Thyroid gland (tissue), 4 donors: ENCODE data around the gene IFT43.

Source experiments
- POLR2A ChIP-seq, 2 donors: fragments of 450-650 bp; IDR thresholded peaks; one replicate each; pipeline ENCODE4 v1.6.1; 2017; ENCODE audit warnings: antibody characterized with exemption in 2 of 2, mild to moderate bottlenecking in 2 of 2, moderate library complexity in 1 of 2
- TF ChIP-seq, protein P1 (sequence below), 6 experiments: fragments of 200-600 bp in 3 of 6; fragments of 450-650 bp in 3 of 6; sonication (generic) in 3 of 6; IDR thresholded peaks; one replicate each; pipeline ENCODE4 v1.5.1; 2016 to 2019; ENCODE audit warnings: antibody characterized with exemption in 6 of 6, mild to moderate bottlenecking in 2 of 6, inconsistent platforms in 1 of 6, moderate library complexity in 1 of 6

DNA sequence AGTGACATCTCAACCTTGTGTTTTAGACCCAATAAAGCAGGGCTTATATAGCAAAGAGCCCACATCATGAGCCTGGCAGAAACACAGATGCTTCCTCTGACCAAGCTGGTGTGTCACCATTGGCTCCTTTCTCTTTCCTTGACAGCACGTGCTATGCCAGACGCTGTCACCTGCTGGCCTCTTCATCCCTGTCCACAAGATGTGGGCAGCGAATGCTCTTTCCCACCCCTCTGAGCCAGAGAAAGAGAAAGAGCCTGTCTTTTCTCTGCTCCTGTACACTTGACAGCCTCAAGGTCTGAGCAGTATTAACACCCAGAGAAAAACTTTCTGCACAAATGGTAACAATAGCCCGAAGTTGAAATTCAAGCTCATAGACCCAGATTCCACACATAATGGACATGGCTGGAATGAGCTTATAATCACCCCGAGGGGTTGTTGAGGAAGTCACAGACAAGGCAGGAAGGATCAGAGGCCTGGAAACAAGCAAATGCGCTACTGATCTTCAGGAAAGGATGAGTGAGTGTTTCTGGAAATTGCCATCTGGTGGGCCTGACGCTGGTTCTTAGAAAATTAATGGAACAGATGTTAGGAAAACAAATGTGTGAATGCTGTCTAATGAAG is 12.7 kb upstream of the IFT43 start:
- TF ChIP-seq, protein P1, sequence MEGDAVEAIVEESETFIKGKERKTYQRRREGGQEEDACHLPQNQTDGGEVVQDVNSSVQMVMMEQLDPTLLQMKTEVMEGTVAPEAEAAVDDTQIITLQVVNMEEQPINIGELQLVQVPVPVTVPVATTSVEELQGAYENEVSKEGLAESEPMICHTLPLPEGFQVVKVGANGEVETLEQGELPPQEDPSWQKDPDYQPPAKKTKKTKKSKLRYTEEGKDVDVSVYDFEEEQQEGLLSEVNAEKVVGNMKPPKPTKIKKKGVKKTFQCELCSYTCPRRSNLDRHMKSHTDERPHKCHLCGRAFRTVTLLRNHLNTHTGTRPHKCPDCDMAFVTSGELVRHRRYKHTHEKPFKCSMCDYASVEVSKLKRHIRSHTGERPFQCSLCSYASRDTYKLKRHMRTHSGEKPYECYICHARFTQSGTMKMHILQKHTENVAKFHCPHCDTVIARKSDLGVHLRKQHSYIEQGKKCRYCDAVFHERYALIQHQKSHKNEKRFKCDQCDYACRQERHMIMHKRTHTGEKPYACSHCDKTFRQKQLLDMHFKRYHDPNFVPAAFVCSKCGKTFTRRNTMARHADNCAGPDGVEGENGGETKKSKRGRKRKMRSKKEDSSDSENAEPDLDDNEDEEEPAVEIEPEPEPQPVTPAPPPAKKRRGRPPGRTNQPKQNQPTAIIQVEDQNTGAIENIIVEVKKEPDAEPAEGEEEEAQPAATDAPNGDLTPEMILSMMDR (IDR thresholded peaks at IDR 0.05), result no peak
- TF ChIP-seq POLR2A (IDR thresholded peaks at IDR 0.05), result no peak
